ENCODE data around the gene RYR2.
"Not testable (repeated sequence)": the region's sequence is repeated elsewhere in the genome, so short reads cannot be mapped to it uniquely, and the experiment has no call there.

RYR2 gene

DNA sequence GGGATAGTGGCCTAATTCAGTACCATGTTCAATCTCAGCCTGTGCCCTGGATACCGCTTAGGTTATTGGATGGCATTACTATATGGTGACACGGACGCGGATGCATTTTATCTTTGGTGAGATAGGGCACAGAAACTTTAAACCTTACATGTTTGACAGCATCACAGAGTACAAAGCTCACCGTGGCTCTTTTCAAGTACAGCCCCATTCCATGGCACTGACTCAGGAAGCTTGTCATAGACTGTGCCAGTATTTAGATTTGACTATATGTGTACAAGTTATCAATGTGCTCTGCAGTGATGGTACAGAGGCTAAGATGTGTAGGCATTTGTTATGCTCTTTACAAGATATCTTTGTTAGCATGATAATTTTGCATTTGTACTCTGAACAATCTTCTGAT is 169.0 kb downstream of the RYR2 start:
- no peak for DNase-seq

DNA sequence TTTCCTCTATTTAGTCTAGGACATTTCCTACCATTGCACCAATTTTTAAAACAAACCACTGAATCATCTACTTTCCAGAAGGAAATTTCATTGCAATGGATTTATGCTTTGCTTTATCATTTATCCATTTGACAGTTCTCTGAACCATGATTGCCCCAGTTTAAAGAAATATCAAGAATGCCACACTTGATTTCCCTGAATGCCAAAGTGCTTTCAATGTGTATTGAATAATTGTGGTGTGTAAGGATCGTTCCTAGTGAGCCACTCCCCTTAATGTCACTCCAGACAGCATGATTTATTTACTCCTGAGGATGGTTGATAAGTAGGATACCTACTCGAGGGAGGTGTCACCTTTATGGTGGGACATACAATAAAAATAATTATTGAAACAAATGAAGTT is 169.6 kb downstream of the RYR2 start:
- no peak for DNase-seq

DNA sequence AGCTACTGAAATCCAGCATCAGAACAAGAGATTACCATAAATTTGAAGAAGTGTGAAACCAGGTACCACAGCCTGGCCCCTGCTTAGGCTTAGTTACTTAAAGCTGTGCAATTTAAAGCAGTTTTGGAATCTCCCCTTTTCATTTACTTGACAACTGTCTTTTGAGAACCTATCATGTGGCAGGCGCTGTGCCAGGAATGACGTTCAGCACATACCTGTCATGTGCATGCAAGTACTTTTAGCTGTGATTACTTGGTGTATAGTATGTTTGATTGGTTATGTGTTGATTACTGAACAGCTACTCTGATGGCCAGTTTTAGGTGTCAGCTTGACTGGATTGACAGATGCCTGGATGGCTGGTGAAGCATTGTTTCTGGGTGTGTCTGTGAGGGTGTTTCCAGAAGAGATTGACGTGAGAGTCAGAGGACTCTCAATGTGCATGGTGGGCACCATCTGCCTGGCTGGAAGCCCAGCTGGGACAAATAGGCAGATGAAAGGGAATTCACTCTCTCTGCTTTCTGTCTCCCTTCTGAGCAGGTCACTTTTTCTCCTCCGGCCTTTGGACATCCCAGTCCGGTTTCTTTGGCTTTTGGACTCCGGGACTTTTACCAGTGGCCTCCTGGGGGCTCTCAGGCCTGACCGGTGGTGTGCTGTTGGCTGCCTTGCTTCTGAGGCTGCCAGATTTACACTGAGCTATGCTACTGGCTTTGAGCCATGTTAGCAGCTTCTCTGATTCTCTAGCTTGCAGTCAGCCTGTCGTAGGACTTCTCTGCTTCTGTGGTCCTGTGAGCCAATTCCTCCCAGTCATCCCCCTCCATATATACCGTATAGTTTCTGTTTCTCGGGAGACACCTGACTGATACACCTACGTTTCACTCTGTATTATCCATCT is 178.0 kb downstream of the RYR2 start:
- DNase-seq: no peak

DNA sequence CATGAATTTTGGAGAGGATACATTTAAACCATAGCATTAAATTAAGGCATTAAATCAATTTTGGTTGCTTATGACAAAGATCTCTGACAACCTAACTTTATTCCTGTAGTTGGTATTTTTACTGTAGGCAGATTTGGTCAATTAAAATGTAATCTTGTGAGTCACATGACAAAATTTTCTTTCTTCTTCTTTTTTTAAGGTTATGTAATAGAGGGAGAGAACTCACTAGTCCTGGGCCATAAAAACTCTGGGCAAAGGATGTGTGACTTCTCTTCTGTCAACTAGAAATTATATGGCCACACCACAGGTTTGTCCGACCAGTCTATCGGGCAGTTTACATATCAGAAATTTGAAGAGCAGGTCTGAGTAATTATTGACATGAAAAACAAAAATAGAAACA is 181.4 kb downstream of the RYR2 start:
- no peak for DNase-seq

DNA sequence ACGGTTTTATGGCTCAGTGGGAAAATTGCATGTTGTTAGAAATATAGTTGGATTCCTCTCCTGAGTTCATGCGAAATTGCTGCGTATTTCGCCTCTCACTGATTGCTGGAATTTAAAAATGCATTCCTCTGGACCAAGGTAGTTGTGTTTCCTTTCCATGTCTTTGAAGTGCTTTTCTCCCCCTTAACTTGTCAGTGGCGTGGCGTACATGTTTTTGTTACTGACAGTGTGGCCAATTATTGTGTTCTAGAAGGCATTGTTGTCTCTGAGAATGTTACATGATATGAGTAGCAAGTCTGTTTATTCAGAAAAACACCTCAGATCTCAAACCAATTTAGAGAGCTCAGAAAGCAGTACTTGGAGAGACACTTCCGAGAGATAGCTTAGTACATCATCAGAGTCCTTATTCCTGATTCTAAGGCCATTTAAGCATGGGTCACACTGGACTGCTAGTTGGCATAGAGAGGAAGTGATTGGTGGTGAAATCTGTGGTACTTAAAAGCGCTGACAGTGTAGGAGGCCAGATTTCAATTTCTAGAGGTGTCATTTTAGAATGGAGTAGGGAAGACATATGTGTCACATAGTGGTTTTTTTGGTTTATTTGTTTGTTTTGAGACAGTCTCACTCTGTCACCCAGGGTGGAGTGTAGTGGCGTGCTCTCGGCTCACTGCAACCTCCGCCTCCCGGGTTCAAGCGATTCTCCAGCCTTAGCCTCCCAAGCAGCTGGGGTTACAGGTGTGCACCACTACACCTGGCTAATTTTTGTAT is 184.4 kb downstream of the RYR2 start:
- DNase-seq: no peak

DNA sequence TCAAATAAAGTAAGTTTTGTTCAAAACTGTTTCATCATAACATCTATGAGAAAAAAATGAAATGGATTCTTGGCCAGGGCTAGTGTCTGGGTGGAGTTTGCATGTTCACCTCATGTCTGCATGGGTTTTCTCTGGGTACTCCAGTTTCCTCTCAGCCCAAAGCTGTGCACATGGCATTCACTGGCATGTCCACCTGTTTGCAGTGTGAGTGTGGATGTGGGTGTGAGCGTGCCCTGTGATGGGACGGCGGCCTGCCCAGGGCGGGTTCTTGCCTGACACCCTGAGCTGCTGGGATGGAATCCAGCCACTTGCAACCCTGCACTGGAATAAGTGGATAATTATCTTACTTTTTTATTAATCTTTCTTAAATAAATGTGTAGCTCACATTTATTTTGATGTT is 185.5 kb downstream of the RYR2 start:
- DNase-seq: no peak

DNA sequence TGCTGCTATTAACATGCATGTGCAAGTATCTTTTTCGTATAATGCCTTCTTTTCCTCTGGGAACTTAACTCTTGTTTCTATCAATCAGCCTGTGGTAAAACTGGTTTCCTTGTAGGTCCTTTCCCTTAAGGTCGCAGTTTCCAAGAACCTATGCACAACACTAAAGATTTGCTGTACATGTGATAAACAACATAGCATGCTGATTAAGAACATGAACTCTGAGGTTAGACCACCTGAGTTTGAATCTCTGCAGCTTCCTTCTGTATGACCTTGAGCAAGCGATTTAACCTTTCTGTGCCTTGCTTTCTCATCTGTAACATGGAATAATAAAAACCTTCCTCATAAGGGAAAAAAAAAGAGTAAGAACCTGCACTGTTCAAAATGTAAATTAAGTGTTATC is 186.4 kb downstream of the RYR2 start:
- DNase-seq: no peak

DNA sequence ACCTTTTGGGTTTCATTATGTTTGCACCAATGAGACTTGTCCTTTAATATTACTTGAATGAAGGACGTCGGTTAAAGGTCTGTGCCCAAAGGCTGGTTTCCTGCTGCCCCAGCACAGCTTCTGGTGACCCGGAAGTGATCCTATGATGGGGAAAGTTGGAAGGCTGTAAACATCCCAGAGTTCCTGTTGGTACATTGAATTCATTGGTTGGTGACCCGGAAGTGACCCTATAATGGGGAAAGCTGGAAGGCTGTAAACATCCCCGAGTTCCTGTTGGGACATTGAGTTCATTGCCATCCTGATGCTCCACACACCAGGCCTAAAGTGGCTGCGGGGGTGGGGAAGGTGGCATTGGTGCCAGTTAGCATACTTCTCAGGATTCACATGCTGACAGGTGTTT is 187.3 kb downstream of the RYR2 start:
- DNase-seq: no peak

DNA sequence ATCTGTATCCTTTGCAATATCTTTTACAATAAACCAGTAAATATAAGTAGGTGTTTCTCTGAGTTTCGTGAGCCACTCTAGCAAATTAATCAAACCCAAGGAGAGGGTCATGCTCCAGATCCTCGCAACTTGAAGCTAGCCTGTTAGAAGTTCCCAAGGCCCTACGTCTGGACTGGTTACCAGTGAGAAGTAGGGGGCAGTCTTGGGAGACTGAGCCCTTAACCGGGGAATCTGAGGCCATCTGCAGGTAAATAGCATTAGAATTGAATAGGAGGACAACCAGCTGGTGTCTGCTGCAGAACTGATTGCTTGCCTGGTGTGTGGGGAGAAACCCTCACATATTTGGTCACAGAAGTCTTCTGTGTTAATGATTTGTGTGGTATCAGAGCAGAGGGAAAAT is 190.5 kb downstream of the RYR2 start:
- no peak for DNase-seq

DNA sequence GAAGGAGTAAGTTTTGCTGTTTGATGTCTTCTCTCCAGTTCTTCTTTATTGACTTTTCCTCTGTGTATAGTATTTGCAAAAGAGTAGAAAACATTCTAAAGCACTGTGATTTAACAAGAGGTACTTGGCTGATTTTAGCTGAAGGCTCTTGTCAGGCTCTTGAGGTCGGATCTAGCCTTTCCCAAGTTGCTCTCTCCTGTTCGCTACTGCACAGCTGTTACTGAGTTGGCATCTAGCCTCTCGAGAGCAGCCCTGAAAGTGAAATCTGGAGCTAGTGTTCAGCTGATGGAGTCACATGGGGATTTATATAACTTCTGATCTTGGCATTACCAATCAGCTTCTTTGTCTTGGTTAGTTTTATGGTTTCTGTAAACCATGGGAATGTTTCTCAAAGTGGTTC is 193.1 kb downstream of the RYR2 start:
- DNase-seq: no peak

DNA sequence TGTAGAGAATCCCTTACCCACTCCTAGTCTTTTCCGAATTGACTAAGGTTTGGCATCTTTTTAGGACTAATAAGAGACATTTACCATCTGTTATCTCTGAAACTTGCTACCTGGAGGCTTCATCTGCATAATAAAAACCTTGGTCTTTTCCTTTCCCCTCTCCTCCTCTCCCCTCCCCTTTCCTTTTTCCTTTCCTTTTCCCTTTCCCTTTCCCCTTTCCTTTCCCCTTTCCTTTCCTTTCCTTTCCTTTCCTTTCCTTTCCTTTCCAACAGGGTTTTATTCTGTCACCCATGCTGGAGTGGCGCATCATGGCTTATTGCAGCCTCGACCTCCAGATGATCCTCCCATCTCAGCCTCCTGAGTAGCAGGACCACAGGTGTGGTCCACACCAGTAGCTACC is 195.7 kb downstream of the RYR2 start:
- DNase-seq: no peak

DNA sequence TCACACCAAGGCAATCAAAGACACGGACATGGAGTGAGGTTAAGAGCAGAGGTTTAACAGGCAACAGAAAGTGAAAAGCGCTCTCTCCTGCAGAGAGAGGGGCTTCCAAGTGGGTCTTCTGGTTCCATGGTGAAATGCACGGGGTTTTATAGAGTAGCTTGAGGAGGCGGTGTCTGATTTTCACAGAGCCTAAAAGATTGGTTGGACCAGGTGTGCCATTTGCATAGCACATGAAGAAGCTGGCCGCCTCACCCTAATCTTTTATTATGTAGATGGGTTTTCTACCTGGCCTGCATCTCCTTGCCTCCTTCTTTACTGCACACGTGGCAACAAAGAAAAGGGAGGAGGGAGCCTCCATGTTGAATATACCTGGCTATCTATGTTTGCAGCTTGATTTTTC is 197.3 kb downstream of the RYR2 start:
- DNase-seq: no peak

DNA sequence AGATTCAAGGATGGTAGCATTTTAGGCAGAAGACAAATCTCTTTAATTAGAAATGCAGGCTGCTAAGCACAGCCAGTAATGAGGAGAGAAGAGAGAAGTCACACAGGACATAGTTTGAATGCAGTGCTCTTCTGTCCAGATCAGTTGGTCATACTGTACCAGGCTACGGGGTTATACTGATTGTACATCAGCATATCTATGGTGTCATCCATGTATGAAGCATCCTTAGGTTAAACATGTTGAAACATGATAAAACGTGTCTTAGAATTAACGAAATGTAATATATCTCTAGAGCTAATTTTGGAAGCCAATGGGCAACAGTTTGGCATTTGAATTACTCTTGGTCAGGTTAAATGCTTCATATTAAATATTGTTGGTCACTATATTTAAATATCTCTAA is 199.1 kb downstream of the RYR2 start:
- DNase-seq: no peak

DNA sequence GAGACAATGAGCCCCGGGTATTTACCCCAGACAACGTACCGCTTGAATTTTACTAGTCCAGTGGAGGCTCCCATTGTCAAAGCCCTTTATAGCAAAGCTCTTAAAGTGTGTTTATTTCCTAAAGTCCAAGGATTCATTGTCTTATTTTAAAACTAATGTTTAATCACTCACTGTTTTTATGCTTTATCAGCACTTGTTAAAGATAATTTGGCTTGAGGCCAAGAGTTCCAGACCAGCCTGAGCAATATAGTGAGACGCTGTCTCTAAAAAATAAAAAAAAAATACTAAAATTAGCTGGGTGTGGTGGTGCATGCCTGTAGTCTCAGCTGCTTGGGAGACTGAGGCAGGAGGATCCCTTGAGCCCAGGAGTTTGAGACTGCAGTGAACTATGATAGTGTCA is 202.8 kb downstream of the RYR2 start:
- DNase-seq: no peak

DNA sequence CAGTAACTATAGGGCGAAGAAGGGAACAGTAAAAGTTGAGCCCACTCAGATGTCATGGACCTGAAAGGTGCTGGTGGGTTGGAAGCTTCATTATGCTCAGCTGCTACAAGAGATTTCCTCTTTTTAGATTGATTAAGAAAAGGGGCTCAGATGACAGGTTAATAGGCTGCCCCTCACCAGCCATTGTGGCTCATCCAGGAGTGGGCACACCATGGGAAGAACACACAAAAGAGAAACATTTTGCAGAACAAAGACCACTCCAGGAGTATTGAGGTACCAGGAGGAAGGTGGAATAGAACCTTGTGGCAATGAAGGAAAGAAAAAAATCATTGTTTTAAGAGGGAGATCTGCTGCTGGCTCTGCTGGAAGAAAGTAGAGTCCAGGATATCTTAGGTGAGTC is 205.5 kb downstream of the RYR2 start:
- DNase-seq: no peak

DNA sequence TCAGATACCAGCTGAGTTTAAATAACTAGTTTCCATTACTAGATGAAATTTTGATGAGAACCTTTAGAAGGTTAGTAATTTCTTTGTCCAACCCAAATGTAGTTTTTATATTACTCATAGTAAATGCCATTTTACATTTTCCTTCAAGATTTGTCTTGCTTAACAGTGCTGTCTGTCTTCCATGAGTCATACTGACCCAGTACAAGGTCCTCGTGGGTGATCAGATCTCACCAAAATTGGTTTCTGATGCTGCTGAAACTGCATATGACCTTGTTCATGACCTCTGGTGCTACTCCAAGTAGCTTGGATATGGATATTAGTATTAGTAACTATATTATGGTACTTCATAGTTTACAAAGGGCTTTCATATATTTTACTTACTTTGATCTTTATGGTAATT is 207.1 kb downstream of the RYR2 start:
- DNase-seq: no peak

DNA sequence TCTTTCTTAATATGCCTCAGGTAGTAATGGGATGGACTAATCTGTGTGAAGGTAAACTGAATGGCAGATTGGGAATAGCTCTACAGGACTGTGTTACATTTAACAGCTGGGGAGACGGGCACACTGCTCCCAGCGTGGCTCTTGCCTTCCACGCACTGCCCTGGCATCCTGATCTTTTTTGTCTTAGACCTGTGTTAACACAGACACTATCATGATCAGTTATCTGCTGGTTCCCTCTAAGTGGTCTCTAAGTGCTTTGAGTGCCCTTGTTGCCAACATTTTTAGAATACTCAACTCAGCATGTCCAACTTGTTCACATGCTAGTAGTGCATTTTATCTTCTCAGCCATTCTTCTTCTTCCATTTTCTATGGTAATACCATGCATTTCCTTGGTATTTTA is 208.1 kb downstream of the RYR2 start:
- no peak for DNase-seq

DNA sequence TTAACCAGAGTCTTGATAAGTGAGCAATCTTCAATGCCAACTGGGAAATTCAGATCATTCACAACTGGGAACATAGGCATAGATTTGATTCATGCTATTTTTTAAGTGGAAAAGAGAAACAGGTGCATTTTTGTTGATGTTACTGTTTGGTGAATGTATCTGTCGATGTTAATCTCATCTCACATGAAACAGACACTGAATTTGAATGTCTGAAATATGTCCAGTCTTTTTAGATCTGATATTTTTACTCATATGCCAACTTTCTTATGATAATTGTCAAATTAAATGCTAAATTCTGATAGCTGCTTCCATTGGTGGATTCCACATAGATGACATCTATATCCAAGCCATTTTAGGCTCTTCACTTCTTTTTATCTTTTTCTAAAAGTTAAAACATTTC is 213.1 kb downstream of the RYR2 start:
- no peak for DNase-seq

DNA sequence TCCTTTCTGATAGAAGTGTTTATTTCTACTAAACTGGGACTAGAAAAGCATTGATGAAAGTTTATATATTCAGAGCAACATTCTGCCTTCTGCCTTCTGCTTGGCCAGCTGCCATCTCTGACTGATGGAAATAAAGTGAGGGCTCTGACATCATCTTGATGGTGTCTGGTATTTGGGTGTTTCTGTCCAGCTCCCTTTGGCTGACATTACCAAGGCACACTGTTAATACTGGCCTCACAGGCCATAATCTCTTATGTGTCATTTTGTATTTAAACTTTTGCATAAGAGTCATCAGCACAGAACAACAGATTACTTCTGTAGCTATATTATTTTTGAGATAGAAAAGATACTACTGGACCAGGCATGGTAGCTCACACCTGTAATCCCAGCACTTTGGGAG is 216.9 kb downstream of the RYR2 start:
- no peak for DNase-seq

DNA sequence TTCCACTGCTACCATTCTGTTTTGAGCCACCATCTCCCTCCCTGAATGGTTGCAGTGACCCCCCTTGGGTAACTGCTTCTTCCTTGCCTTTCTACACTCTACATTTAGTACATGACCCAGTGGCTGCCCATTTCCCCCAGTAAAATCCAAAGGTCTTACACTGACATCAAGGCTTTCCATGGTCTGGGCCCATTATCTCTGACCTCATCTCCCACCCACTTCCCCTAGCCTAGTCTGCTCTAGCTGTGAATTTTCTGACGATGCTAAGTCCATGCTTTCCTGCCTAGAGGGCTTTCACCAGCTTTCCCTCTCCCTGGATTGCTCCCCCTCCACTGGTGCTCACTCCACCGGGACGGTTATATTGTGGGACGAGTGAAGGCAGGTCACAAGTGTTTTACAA is 219.2 kb downstream of the RYR2 start:
- no peak for DNase-seq

DNA sequence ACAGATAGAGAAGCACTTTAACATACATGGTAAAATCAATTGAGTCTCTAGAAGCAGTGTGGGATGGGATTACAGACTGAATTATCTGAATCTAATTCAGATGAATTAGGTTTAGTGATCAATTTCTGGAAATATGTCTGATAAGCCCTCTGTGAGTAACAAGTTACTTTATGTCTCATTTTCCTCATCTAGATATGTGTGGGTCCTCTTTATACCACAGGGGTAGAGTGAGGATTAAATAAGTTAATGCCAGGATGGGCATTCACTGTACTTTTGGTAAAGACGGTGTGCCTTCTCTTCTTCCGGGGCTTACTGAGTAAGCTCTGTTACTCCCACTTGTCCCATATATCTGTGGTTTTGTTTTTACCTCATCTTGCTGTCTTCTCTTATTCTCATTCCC is 225.8 kb downstream of the RYR2 start:
- no peak for DNase-seq

DNA sequence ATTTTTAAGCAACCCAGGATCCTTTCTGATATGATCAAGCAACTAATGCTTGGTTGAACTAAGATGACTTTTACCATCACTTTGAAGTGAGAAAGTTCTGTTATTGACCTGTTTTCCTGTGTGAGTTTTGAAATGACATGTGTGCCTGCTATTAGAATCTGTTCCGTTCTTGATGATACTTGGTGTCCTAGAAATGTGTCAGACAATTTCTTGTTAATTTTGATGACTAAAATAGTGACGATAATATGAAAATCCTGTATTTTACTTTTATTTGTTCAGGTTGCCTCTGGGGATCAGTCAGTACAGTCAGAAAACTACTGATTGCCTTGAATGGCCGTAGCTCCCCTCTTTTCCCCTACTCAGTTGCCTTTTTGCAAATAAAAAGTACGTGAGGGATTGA is 228.0 kb downstream of the RYR2 start:
- DNase-seq: no peak

DNA sequence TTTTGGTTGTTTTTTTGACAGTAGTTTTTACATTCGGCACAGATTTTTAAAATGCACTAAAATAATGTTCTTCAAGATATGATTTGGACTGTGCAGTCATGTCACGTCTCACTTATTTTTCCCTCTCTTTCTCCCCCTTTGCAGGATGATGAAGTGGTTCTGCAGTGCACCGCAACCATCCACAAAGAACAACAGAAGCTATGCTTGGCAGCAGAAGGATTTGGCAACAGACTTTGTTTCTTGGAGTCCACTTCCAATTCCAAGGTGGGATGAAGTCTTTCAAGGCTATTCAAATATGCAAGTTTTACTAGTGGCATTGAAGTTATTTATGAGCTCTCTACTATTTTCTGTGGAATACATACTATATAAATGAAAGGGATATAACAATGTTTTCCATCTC is 228.4 kb downstream of the RYR2 start:
- no peak for DNase-seq

DNA sequence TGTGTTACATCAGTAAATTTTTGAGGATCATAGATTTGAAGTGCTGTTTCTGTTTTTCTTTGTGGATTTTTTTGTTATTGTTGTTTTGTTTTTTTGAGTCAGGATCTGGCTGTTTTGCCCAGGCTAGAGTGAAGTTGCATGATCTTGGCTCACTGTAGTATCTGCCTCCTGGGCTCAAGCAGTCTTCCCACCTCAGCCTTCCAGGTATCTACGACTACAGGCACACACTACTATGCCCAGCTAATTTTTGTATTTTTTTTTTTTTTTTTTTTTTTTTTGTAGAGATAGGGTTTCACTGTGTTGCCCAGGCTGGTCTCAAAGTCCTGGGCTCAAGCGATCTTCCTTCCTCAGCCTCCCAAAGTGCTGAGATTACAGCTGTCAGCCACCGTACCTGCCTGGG is 236.0 kb downstream of the RYR2 start:
- DNase-seq: not testable (repeated sequence)

DNA sequence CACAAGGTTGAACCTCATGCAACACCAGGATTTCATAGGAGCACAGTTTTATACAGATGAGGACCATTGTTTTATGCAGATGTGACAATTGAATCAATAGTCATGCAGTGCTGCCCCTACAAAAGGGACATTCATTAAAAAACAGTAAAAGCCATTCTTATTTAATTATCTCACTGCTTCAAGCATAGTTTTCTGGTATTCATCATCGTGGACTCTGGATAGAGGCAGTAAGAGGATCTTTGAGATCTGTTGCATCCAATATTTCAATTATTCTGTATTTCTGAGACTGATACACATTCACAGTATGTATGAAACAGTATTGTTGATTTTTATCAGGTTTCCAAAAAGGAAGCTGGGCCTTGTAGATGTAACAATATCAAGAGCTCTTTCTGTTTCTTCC is 237.6 kb downstream of the RYR2 start:
- DNase-seq: no peak

All from NCI-H1092 treated with DMSO at 0.1 percent for 48 hours (cell line).